ENCODE results near the gene PTPRT. TPM values are rescaled to one million over a fixed set of nuclear protein-coding genes. Genes with fewer than 3 reads are reported as not detected.

The PTPRT gene
- total RNA-seq, 1 donor from 2014 or later, result 0.56 TPM

- Mint-ChIP-seq H3K4me3 (no peak overlapping the region), H3K36me3 (ENCODE audit: low read depth) (no peaks in the 10 kb centered on the region), H3K27ac (ENCODE audit: unreplicated experiment) (peak overlapping the region; percentile 32), H3K4me1 (peaks cover 12% of the 10 kb centered on the region), H3K27me3 (ENCODE audit: low read depth) (peaks cover 9% of the 10 kb centered on the region), H3K9me3 (no peaks in the 10 kb centered on the region)
- TF ChIP-seq CTCF (conservative IDR thresholded peaks at IDR 0.05), result no peak
- no peak for DNase-seq (ENCODE audit: low read depth, low spot score)
These were observed 748.4 kb downstream of the PTPRT start for GRCh38 chr20:42441196-42441863.

- Mint-ChIP-seq H3K27me3 (ENCODE audit: low read depth) (peaks cover 6% of the 10 kb centered on the region), H3K36me3 (ENCODE audit: low read depth) (no peaks in the 10 kb centered on the region), H3K4me3 (no peak overlapping the region), H3K27ac (ENCODE audit: unreplicated experiment) (no peak overlapping the region), H3K9me3 (no peaks in the 10 kb centered on the region), H3K4me1 (no peaks in the 10 kb centered on the region)
- TF ChIP-seq CTCF (conservative IDR thresholded peaks at IDR 0.05), result no peak
- DNase-seq (ENCODE audit: low read depth, low spot score), result no peak
These were observed 754.5 kb downstream of the PTPRT start for GRCh38 chr20:42435230-42435629.

- H3K27ac Mint-ChIP-seq (ENCODE audit: unreplicated experiment), result no peak overlapping the region
- no peak for DNase-seq (ENCODE audit: low read depth, low spot score)
- H3K36me3 Mint-ChIP-seq (ENCODE audit: low read depth), result no peaks in the 10 kb centered on the region
- H3K27me3 Mint-ChIP-seq (ENCODE audit: low read depth), result peaks cover 12% of the 10 kb centered on the region
- no peak overlapping the region for H3K4me3 Mint-ChIP-seq
- H3K4me1 Mint-ChIP-seq, result no peaks in the 10 kb centered on the region
- H3K9me3 Mint-ChIP-seq, result peaks cover 7% of the 10 kb centered on the region
- no peak for TF ChIP-seq CTCF (conservative IDR thresholded peaks at IDR 0.05)
These were observed 757.0 kb downstream of the PTPRT start for GRCh38 chr20:42432496-42433334.

DNA sequence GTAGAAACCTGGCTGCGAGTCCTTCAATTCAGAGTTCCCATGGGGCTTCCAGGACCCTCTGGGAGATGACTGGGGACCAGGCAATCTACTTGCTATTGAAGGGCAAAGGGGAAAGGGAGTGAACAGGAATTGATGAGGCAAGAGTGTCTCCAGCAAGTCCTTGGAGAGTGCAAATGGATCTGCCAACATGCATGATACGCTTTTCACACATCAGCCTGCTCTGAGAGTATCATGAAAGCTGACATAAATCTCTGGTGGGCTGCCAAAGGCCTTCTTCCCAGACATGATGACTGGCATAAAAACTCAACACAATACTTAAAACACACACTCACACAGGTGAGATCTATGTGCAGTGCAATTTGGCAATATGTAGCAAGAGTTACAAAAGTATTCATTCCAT is 759.1 kb downstream of the PTPRT start:
- Mint-ChIP-seq H3K4me3 (no peak overlapping the region), H3K27me3 (ENCODE audit: low read depth) (peaks cover 14% of the 10 kb centered on the region), H3K4me1 (no peaks in the 10 kb centered on the region), H3K9me3 (peaks cover 7% of the 10 kb centered on the region), H3K27ac (ENCODE audit: unreplicated experiment) (no peak overlapping the region), H3K36me3 (ENCODE audit: low read depth) (no peaks in the 10 kb centered on the region)
- no peak for TF ChIP-seq CTCF (conservative IDR thresholded peaks at IDR 0.05)
- DNase-seq (ENCODE audit: low read depth, low spot score), result no peak

- peaks cover 7% of the 10 kb centered on the region for H3K9me3 Mint-ChIP-seq
- no peaks in the 10 kb centered on the region for H3K4me1 Mint-ChIP-seq
- H3K27ac Mint-ChIP-seq (ENCODE audit: unreplicated experiment), result no peak overlapping the region
- DNase-seq (ENCODE audit: low read depth, low spot score), result no peak
- no peak overlapping the region for H3K4me3 Mint-ChIP-seq
- no peak for TF ChIP-seq CTCF (conservative IDR thresholded peaks at IDR 0.05)
- H3K27me3 Mint-ChIP-seq (ENCODE audit: low read depth), result peaks cover 20% of the 10 kb centered on the region
- H3K36me3 Mint-ChIP-seq (ENCODE audit: low read depth), result no peaks in the 10 kb centered on the region
These were observed 759.8 kb downstream of the PTPRT start for GRCh38 chr20:42429761-42430458.
